Stimulated activated CD4-positive, alpha-beta T cell treated with anti-CD3 and anti-CD28 coated beads, Interleukin-4, amount 100 ng/mL, for 4 hours (primary cell): ENCODE measurements around the gene SEPTIN6.

ENCODE experiments used
- DNase-seq, 2 experiments: peaks; one replicate each; pipeline ENCODE4 v3.0.0-alpha.2; 2020

Gene SEPTIN6

GRCh38 chrX:119647552-119648420 is 45.2 kb downstream of the SEPTIN6 start:
- peak; percentile 30 to 41 for DNase-seq

- DNase-seq: no peak
Observed at GRCh38 chrX:119647089-119647488, 45.9 kb downstream of the SEPTIN6 start.

GRCh38 chrX:119646515-119646914 is 46.5 kb downstream of the SEPTIN6 start:
- DNase-seq: no peak

- DNase-seq: no peak
Observed at GRCh38 chrX:119643696-119644095, 49.3 kb downstream of the SEPTIN6 start.
